Lung (tissue), 12 donors: ENCODE results near the gene CXCR2. TPM values are rescaled to one million over a fixed set of nuclear protein-coding genes. Genes with fewer than 3 reads are reported as not detected.

Experiments used
- ATAC-seq: fragments of 200-7000 bp; cut with Tn5 transposase; one replicate; pipeline ENCODE4 v1.9.1; 2020; ENCODE audit warnings: moderate number of reproducible peaks; ENCODE audit not compliant: insufficient read depth, low FRiP score
- DNase-seq, 3 donors: peaks; one replicate each; pipeline ENCODE4 v3.0.0-alpha.2; 2013 to 2017
- H3K27ac ChIP-seq, 2 donors: one replicate each; pipeline ENCODE4 v1.5.1; 2013; ENCODE audit warnings: mild to moderate bottlenecking in 2 of 2, moderate library complexity in 2 of 2, control low read depth in 1 of 2, inconsistent platforms in 1 of 2, low read depth in 1 of 2, low read length in 1 of 2
- H3K27me3 ChIP-seq, 3 donors: one replicate each; pipeline ENCODE4 v1.5.1; 2013; ENCODE audit warnings: low read length in 2 of 3; ENCODE audit not compliant: control insufficient read depth in 3 of 3, insufficient read depth in 3 of 3
- H3K36me3 ChIP-seq, 4 donors: one replicate each; pipeline ENCODE4 v1.5.1; 2013; ENCODE audit warnings: low read length in 4 of 4, mild to moderate bottlenecking in 1 of 4, moderate library complexity in 1 of 4; ENCODE audit not compliant: control insufficient read depth in 4 of 4, insufficient read depth in 4 of 4
- H3K4me1 ChIP-seq, 5 donors: one replicate each; pipeline ENCODE4 v1.5.1; 2013; ENCODE audit warnings: low read length in 5 of 5, mild to moderate bottlenecking in 2 of 5, moderate library complexity in 1 of 5; ENCODE audit not compliant: control insufficient read depth in 5 of 5, insufficient read depth in 5 of 5
- H3K4me3 ChIP-seq: one replicate; pipeline ENCODE4 v1.5.1; 2013; ENCODE audit warnings: mild to moderate bottlenecking, control low read depth, moderate library complexity
- H3K9ac ChIP-seq, 2 donors: one replicate each; pipeline ENCODE4 v1.5.1; 2013; ENCODE audit warnings: low read length in 2 of 2, control low read depth in 1 of 2; ENCODE audit not compliant: insufficient read depth in 1 of 2
- H3K9me3 ChIP-seq, 4 donors: one replicate each; pipeline ENCODE4 v1.5.1; 2013; ENCODE audit warnings: low read length in 3 of 4, mild to moderate bottlenecking in 1 of 4, moderate library complexity in 1 of 4; ENCODE audit not compliant: control insufficient read depth in 4 of 4, insufficient read depth in 3 of 4
- CTCF ChIP-seq: IDR thresholded peaks from 2 replicates; pipeline ENCODE4 v1.5.1; 2012; ENCODE audit warnings: mild to moderate bottlenecking; ENCODE audit errors: control extremely low read depth, extremely low read depth
- WGBS, 2 donors: extraction: QIAGEN DNeasy Blood & Tissue Kit; methylation state at CpG; one replicate each; pipeline ENCODE4 v1.1.7; 2013; 5-methylcytosine and 5-hydroxymethylcytosine counted together
- polyA plus RNA-seq, 2 donors: library from polyadenylated mRNA; stranded (reverse); fragments of 200-250 nt; gene quantifications; one replicate each; pipeline ENCODE4 v1.2.1, GENCODE V29; 2013
- total RNA-seq, 2 donors: library from RNA; depleted of rRNA in 1 of 2; stranded (reverse); fragments of >200 nt in 1 of 2; gene quantifications; one replicate each; pipeline ENCODE4 v1.2.1, GENCODE V29; 2014 to 2021
- donor health status: control.
- donor health status: control.
- donor health status: Bipolar disorder and iron deficiency.
- donor health status: healthy.
- donor health status: DM: yes; HTN: yes; CAD: no.

The CXCR2 gene
- total and polyA plus RNA-seq, 4 donors, result 0.73 to 31.5 (median 4.5) TPM

- Histone ChIP-seq H3K36me3 (no peaks in the 10 kb centered on the region), H3K27me3 (no peaks in the 10 kb centered on the region), H3K4me1 (peaks cover 0 to 2% (median 0%) of the 10 kb centered on the region in 5 donors), H3K9me3 (no peaks in the 10 kb centered on the region), H3K27ac (peak overlapping the region in 1 of 2 donors; percentile 18), H3K9ac (no peak overlapping the region), H3K4me3 (no peak overlapping the region)
- ATAC-seq (no peak), DNase-seq (no peak)
- WGBS, 2 donors, result 71 to 77% methylated on average over 9 of the region's 9 CpGs
- TF ChIP-seq CTCF, result no peak
These were observed 54.8 kb downstream of the CXCR2 start for GRCh38 chr2:218180467-218181114.

DNA sequence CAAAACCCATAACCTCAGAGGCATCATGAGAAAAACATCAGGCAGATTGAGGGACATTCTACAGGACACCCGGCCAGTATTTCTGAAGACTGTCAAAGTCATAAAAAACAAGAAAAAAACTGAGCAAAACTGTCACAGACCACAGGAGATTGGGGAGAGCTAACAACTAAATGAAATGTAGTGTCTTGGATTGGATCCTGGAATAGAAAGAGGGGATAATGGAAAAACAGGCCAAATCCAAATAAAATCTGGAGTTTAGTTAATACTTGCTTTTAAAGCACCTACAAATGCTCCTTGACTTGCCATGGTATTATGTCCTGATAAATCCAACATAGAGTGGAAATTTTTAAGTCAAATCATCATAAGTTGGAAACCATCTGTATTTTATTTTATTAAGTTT, 58.5 kb downstream of the CXCR2 start:
- Histone ChIP-seq H3K27me3 (no peaks in the 10 kb centered on the region), H3K27ac (no peak overlapping the region)

DNA sequence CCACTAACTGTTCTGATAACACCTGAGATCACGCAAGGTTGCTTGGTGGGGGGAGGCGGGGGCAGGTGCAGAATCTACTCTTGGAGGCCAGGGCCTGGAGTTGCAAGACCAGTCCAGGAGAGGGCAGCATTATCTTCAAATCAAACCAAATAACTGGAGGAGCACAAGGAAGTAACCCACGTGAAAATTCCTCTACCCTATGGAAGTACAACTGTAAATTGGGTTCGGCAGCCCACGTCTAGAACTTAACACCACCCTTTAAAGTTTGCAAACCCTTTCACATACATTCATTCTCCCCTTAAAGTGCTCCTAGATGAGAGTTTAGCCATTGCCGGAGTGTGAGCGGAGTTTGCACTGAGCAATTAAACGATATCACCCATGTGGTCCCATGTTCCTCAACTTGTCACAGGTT, 60.5 kb downstream of the CXCR2 start:
- no peaks in the 10 kb centered on the region for H3K27me3 ChIP-seq
- H3K4me1 ChIP-seq, result no peaks in the 10 kb centered on the region
- no peak overlapping the region for H3K4me3 ChIP-seq
- H3K9me3 ChIP-seq, result no peaks in the 10 kb centered on the region
- H3K9ac ChIP-seq, result no peak overlapping the region
- no peak overlapping the region for H3K27ac ChIP-seq
- DNase-seq, result peak; percentile 48 to 67 (median 54)
- no peaks in the 10 kb centered on the region for H3K36me3 ChIP-seq
- 37 to 38% methylated on average over 8 of the region's 8 CpGs for WGBS, 2 donors
- peak; percentile 84 for ATAC-seq
- TF ChIP-seq CTCF, result peak; percentile 64

More for the DNA sequence above, 58.5 kb downstream of the CXCR2 start:
- TF ChIP-seq CTCF, result no peak
- H3K4me3 ChIP-seq, result no peak overlapping the region
- ATAC-seq (no peak), DNase-seq (no peak)
- peaks cover 0 to 2% (median 0%) of the 10 kb centered on the region in 5 donors for H3K4me1 ChIP-seq
- H3K9me3 ChIP-seq, result no peaks in the 10 kb centered on the region
- 92 to 97% methylated on average over 1 of the region's 1 CpG for WGBS, 2 donors
- H3K9ac ChIP-seq, result no peak overlapping the region
- H3K36me3 ChIP-seq, result no peaks in the 10 kb centered on the region

Other genes starting within 250 kb of the CXCR2 start
- gene TNS1, start 123.0 kb upstream of the CXCR2 start, total RNA-seq, result 100 to 1,000 TPM; 308 to 377 TPM
- 100 to 1,000 TPM in 1 of 2 donors, 10 to 100 TPM in 1; 67.0 to 108 TPM for gene TNS1, start 123.0 kb upstream of the CXCR2 start, polyA plus RNA-seq
- under 1 TPM; 0.15 to 0.31 TPM for gene RUFY4, start 56.8 kb upstream of the CXCR2 start, total RNA-seq
- under 1 TPM; 0.43 to 0.57 TPM for gene RUFY4, start 56.8 kb upstream of the CXCR2 start, polyA plus RNA-seq
- 1 to 10 TPM; 1.9 to 6.4 TPM for gene CXCR1, start 40.9 kb downstream of the CXCR2 start, total RNA-seq
- 10 to 100 TPM in 1 of 2 donors, under 1 TPM in 1; 0.47 to 49.0 TPM for gene CXCR1, start 40.9 kb downstream of the CXCR2 start, polyA plus RNA-seq
- 100 to 1,000 TPM; 284 to 332 TPM for gene ARPC2, start 91.2 kb downstream of the CXCR2 start, total RNA-seq
- 100 to 1,000 TPM; 190 to 490 TPM for gene ARPC2, start 91.2 kb downstream of the CXCR2 start, polyA plus RNA-seq
- gene GPBAR1, start 135.0 kb downstream of the CXCR2 start, total RNA-seq, result 1 to 10 TPM in 1 of 2 donors, under 1 TPM in 1; 0.60 to 3.2 TPM
- gene GPBAR1, start 135.0 kb downstream of the CXCR2 start, polyA plus RNA-seq, result 1 to 10 TPM; 1.0 to 3.3 TPM
- 100 to 1,000 TPM in 1 of 2 donors, 10 to 100 TPM in 1; 72.9 to 193 TPM for gene AAMP, start 144.1 kb downstream of the CXCR2 start, total RNA-seq
- gene AAMP, start 144.1 kb downstream of the CXCR2 start, polyA plus RNA-seq, result 10 to 100 TPM; 62.0 to 84.2 TPM
- 100 to 1,000 TPM in 1 of 2 donors, 10 to 100 TPM in 1; 83.8 to 119 TPM for gene PNKD, start 144.5 kb downstream of the CXCR2 start, total RNA-seq
- 100 to 1,000 TPM; 110 to 137 TPM for gene PNKD, start 144.5 kb downstream of the CXCR2 start, polyA plus RNA-seq
- 100 to 1,000 TPM; 106 to 258 TPM for gene TMBIM1, start 166.5 kb downstream of the CXCR2 start, total RNA-seq
- 100 to 1,000 TPM in 1 of 2 donors, 10 to 100 TPM in 1; 92.1 to 188 TPM for gene TMBIM1, start 166.5 kb downstream of the CXCR2 start, polyA plus RNA-seq
- 10 to 100 TPM in 1 of 2 donors, 1 to 10 TPM in 1; 5.6 to 12.8 TPM for gene CATIP, start 230.8 kb downstream of the CXCR2 start, total RNA-seq
- gene CATIP, start 230.8 kb downstream of the CXCR2 start, polyA plus RNA-seq, result 1 to 10 TPM; 5.6 to 6.3 TPM